Retinal pigment epithelial cell (primary cell): ENCODE data around the gene GLRA1.

ENCODE experiments used
- DNase-seq: peaks from one replicate; pipeline ENCODE4 v3.0.0-alpha.2; 2010; ENCODE audit warnings: low read depth
- H3K4me3 ChIP-seq: 2 replicates; pipeline ENCODE4 v1.5.1; 2011; ENCODE audit warnings: mild to moderate bottlenecking, low read length, control low read depth, moderate library complexity
- TF ChIP-seq, protein P1 (sequence below): conservative IDR thresholded peaks from 2 replicates; pipeline ENCODE4 v1.5.1; 2011; ENCODE audit warnings: low read depth, low read length, control low read depth, inconsistent platforms

GLRA1 gene

DNA sequence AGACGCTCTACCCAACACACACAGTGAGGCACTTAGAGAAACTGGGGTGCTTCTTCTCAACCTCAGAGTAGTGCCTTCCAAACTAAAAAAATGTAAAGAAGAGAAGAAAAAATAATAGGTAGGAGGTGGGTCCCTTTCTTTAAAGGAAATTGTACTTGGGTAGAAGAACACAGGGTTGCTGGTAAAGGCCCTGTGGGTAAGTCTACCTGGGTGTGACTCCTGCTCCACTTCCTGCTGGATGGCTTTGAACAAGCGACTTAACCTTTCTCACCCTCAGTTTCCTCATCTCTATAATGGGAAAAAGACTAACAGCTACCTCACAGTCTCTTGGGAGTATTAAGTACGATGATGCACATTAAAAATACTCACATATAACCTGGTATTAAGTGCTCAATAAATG lies 32.1 kb upstream of the GLRA1 start:
- TF ChIP-seq, protein P1, sequence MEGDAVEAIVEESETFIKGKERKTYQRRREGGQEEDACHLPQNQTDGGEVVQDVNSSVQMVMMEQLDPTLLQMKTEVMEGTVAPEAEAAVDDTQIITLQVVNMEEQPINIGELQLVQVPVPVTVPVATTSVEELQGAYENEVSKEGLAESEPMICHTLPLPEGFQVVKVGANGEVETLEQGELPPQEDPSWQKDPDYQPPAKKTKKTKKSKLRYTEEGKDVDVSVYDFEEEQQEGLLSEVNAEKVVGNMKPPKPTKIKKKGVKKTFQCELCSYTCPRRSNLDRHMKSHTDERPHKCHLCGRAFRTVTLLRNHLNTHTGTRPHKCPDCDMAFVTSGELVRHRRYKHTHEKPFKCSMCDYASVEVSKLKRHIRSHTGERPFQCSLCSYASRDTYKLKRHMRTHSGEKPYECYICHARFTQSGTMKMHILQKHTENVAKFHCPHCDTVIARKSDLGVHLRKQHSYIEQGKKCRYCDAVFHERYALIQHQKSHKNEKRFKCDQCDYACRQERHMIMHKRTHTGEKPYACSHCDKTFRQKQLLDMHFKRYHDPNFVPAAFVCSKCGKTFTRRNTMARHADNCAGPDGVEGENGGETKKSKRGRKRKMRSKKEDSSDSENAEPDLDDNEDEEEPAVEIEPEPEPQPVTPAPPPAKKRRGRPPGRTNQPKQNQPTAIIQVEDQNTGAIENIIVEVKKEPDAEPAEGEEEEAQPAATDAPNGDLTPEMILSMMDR = no peak
- H3K4me3 ChIP-seq = no peak overlapping the region
- DNase-seq = no peak

DNA sequence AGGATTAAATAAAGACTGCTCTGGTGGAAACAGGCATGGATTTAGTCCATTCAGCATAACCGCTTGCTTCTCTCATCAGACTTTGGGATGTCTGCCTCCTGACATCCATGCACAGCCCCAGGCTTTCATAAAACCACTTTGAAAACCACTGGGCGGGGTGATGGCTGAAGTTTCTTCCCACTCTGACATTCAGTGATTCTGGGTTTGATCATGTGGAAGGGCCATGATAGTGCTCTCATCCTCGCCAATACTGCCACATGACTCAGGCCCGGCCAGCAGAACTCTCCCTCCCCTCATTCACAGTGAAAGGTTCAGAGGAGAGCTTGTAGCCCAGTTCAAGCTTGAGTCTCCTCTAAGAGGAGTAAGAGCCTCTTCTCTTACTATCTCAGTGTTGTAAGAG lies 29.6 kb upstream of the GLRA1 start:
- no peak for DNase-seq
- TF ChIP-seq, protein P1 = no peak
- no peak overlapping the region for H3K4me3 ChIP-seq

DNA sequence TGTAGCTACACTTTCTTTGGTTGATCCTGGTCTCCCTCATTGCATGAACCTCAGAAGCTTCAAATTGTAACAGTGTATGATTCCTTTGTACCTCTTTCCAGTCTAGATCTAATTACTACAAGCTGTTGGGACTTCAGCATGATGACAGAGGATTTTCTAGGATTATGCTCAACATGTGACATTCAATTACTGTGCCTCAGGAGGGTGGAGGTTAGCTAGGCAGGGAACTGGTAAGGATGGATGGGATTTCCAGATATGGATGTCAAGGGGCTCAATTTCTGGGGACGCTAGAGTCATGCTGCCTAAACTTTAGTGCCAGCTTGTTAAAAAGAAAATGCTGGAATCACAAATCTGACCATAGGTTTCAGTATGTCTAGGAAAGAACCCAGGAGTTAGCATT lies 29.2 kb upstream of the GLRA1 start:
- TF ChIP-seq, protein P1 = no peak
- DNase-seq = no peak
- H3K4me3 ChIP-seq = no peak overlapping the region

DNA sequence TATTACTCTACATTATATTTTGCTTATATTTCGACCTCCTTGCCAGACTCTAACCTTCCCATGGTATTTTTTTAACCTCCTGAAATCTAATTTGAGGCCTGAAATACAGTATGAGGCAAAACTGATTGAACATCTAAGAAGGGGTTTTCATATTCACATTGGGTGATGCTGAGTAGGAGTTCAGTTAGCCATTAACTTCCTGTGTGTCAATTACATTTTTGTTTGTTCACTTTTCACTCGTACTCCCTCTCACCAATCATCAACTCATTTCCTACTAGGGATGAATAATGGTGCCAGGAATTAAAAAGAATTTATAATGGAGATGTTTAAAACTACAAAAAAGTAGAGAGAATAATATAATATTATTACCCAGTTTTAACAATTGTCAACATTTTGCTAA lies 27.6 kb upstream of the GLRA1 start:
- TF ChIP-seq, protein P1 = no peak
- DNase-seq = no peak

DNA sequence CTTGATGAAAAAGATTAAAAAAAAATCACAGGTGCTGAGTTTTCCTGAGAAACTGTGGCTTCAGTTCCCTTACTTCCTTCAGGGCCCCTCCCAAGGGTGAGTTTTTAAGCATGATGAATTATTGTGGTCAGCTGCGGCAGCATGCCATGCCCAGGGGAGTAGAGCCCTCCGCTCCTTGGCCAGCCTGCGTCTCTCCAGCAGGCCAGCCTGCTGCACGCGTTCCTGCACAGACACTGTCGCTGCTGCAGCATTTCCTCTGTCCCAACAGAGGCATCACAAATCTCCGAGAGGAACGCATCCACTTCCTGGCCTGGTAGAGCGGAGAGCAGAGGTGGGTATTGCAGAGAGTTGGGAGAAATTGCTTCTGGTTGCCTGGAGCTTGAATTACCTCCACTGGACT lies 26.1 kb upstream of the GLRA1 start:
- no peak overlapping the region for H3K4me3 ChIP-seq
- TF ChIP-seq, protein P1 = no peak
- DNase-seq = no peak

More for the DNA sequence above, 27.6 kb upstream of the GLRA1 start:
- H3K4me3 ChIP-seq = no peak overlapping the region

DNA sequence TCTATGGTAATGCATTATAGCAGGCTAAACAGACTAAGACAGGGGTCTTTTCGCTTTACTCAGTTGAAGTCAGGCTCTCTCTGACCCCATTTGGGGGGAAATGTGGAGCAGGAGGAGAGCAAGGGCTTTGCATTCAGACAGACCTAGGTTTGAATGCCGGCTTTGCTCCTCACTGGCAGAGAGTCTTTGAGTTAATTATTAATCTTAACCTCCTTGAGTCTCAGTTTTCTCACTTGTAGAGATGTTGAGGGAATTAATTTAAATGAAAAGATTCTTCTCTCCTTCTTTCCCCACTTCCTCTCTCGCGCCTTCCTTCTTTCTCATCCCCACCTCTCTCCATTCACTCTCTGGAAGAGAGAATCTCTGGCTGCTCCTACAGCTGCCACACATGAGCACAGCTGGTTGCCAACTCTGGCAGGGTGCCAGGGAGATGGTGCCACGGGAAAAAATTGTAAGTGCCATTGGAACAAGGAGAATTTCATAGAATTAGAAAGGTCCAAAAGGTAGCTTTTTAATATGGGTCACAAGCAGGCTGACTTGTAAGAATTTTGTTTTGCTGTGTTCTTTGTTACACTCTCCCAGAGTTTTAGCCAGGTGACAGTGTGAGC lies 25.2 kb upstream of the GLRA1 start:
- H3K4me3 ChIP-seq = no peak overlapping the region
- DNase-seq = no peak
- TF ChIP-seq, protein P1 = no peak

DNA sequence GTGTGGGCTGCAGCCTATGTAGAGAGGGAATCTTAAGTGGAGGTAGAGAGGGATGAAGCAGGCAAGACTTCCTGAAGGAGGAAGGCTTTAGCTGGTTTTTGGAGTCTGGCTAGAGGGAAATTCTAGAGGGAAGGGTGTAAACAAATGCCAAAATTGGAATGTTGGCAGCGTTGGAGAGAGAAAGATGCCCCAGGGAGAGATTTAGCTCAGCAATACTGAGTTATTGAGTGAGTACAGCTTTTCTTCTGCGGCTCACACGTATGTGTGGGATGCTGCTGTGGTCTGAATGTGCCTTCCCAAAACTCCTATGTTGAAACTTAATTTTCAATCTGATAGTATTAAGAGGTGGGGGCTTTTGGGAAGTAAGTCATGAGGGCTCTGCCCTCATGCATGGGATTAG lies 24.5 kb upstream of the GLRA1 start:
- H3K4me3 ChIP-seq = no peak overlapping the region
- TF ChIP-seq, protein P1 = no peak
- no peak for DNase-seq
